PC-3 (cell line): ENCODE measurements around the gene PADI2. TPM values are rescaled to one million over a fixed set of nuclear protein-coding genes. Genes with fewer than 3 reads are reported as not detected.

Experiments used
- ATAC-seq: fragments of 200-7000 bp; cut with Tn5 transposase; 2 replicates; pipeline ENCODE4 v1.9.1; 2020; ENCODE audit warnings: mild to moderate bottlenecking, moderate library complexity
- BruUV-seq: library from RNA; stranded (reverse); fragments of 400-500 nt; replicated peaks from 2 replicates; lab custom pipeline; 2021; lab: Mats Ljungman, UMichigan
- CTCF ChIA-PET: fragments of 300-600 bp; sonication (Branson Sonifier 250); formaldehyde crosslinking; loops from one replicate; lab custom pipeline; 2022; ENCODE audit warnings: antibody characterized with exemption; lab: Charles Lee
- POLR2A ChIA-PET: fragments of 300-600 bp; sonication (Branson Sonifier 250); formaldehyde crosslinking; loops from one replicate; lab custom pipeline; 2022; ENCODE audit warnings: antibody characterized with exemption; ENCODE audit not compliant: unreplicated experiment; lab: Charles Lee
- DNase-seq: peaks from one replicate; pipeline ENCODE4 v3.0.0-alpha.2; 2015
- H2AFZ ChIP-seq: fragments of 300-600 bp; sonication (generic); 2 replicates; pipeline ENCODE4 v1.6.0; 2016; ENCODE audit warnings: antibody characterized with exemption, low read length
- H3F3A ChIP-seq: fragments of 300-600 bp; sonication (generic); one replicate; pipeline ENCODE4 v1.6.0; 2017; ENCODE audit warnings: antibody characterized with exemption, low read length, control low read depth, mild to moderate bottlenecking; ENCODE audit not compliant: unreplicated experiment
- H3K27ac ChIP-seq: fragments of 300-600 bp; sonication (generic); 2 replicates; pipeline ENCODE4 v1.5.1; 2016; ENCODE audit warnings: mild to moderate bottlenecking, low read length
- H3K27me3 ChIP-seq: fragments of 300-600 bp; sonication (generic); 2 replicates; pipeline ENCODE4 v1.6.1; 2016; ENCODE audit warnings: low read length, mixed read lengths
- H3K36me3 ChIP-seq: fragments of 300-600 bp; sonication (generic); 2 replicates; pipeline ENCODE4 v1.6.1; 2016; ENCODE audit warnings: low read depth, mixed run types, low read length, mixed read lengths
- H3K4me1 ChIP-seq: fragments of 300-600 bp; sonication (generic); 2 replicates; pipeline ENCODE4 v1.5.1; 2016; ENCODE audit warnings: low read length; ENCODE audit not compliant: insufficient read depth
- H3K4me2 ChIP-seq: fragments of 300-600 bp; sonication (generic); 2 replicates; pipeline ENCODE4 v1.6.0; 2016; ENCODE audit warnings: low read length
- H3K4me3 ChIP-seq: fragments of 300-600 bp; sonication (generic); 2 replicates; pipeline ENCODE4 v1.5.1; 2016; ENCODE audit warnings: mild to moderate bottlenecking, low read length, mixed read lengths
- H3K79me2 ChIP-seq: fragments of 300-600 bp; sonication (generic); 2 replicates; pipeline ENCODE4 v1.6.1; 2017; ENCODE audit warnings: low read length, mixed read lengths
- H3K9ac ChIP-seq: fragments of 300-600 bp; sonication (generic); 2 replicates; pipeline ENCODE4 v1.6.0; 2016; ENCODE audit warnings: mild to moderate bottlenecking, low read length
- H3K9me2 ChIP-seq: fragments of 300-600 bp; sonication (generic); replicated peaks from 2 replicates; pipeline ENCODE4 v1.6.1; 2016; ENCODE audit warnings: mixed run types, low read length, mixed read lengths
- H3K9me3 ChIP-seq: fragments of 300-600 bp; sonication (generic); 2 replicates; pipeline ENCODE4 v1.6.1; 2016; ENCODE audit warnings: low read length, mixed read lengths
- H4K20me1 ChIP-seq: fragments of 300-600 bp; sonication (generic); 2 replicates; pipeline ENCODE4 v1.6.1; 2016; ENCODE audit warnings: low read length, mixed read lengths
- CTCF ChIP-seq: fragments of 300-600 bp; sonication (generic); conservative IDR thresholded peaks from 2 replicates; pipeline ENCODE4 v1.5.1; 2017; ENCODE audit warnings: antibody characterized with exemption, low read depth, mild to moderate bottlenecking, low read length
- EZH2 ChIP-seq: fragments of 300-600 bp; sonication (generic); IDR thresholded peaks from one replicate; pipeline ENCODE4 v1.6.1; 2017; ENCODE audit warnings: antibody characterized with exemption, mild to moderate bottlenecking, low read length; ENCODE audit not compliant: unreplicated experiment
- EZH2phosphoT487 ChIP-seq: fragments of 300-600 bp; sonication (generic); IDR thresholded peaks from 2 replicates; pipeline ENCODE4 v1.6.1; 2018; ENCODE audit warnings: mild to moderate bottlenecking, antibody characterized with exemption, low read length, borderline replicate concordance
- intact Hi-C: fragments of 100-400 bp; cut with micrococcal nuclease; formaldehyde crosslinking; loops from 2 replicates; pipeline ENCODE4 v1.9.0; 2023
- total RNA-seq: library from RNA; depleted of rRNA; stranded (reverse); fragments of >200 nt; gene quantifications from 2 replicates; pipeline ENCODE4 v1.2.3, GENCODE V29; 2014

PADI2 gene
- total RNA-seq, 1 experiment from 2014 or later, result 2.4 TPM

- no peak overlapping the region for H3K27ac ChIP-seq
- POLR2A ChIA-PET, result no interaction called here
- BruUV-seq, result no TSS peak
These were observed 44.8 kb upstream of the PADI2 start for GRCh38 chr1:17163789-17164666.

GRCh38 chr1:17163371-17163770 lies 44.1 kb upstream of the PADI2 start:
- Histone ChIP-seq H3K4me2 (no peak overlapping the region), H3F3A (no peaks in the 10 kb centered on the region), H4K20me1 (no peaks in the 10 kb centered on the region), H3K79me2 (no peaks in the 10 kb centered on the region), H3K4me3 (no peak overlapping the region), H3K9me2 (no peaks in the 10 kb centered on the region), H3K36me3 (no peaks in the 10 kb centered on the region), H3K9ac (no peak overlapping the region), H2AFZ (no peak overlapping the region), H3K27ac (no peak overlapping the region), H3K9me3 (no peaks in the 10 kb centered on the region), H3K27me3 (no peaks in the 10 kb centered on the region), H3K4me1 (peaks cover 11% of the 10 kb centered on the region)
- no peak for TF ChIP-seq CTCF
- TF ChIP-seq EZH2phosphoT487, result no peak
- no peak for TF ChIP-seq EZH2
- no TSS peak for BruUV-seq
- CTCF ChIA-PET, result no interaction called here
- POLR2A ChIA-PET, result no interaction called here
- no peak for DNase-seq
- intact Hi-C loops, result no loop called here
- ATAC-seq, result no peak

More at GRCh38 chr1:17163789-17164666, 44.8 kb upstream of the PADI2 start:
- TF ChIP-seq CTCF (no peak), EZH2 (no peak), EZH2phosphoT487 (no peak)
- Histone ChIP-seq H3K4me2 (no peak overlapping the region), H2AFZ (no peak overlapping the region), H3K4me3 (no peak overlapping the region), H3F3A (no peaks in the 10 kb centered on the region), H3K9ac (no peak overlapping the region), H3K9me2 (no peaks in the 10 kb centered on the region), H3K36me3 (no peaks in the 10 kb centered on the region), H3K4me1 (peaks cover 17% of the 10 kb centered on the region), H4K20me1 (no peaks in the 10 kb centered on the region), H3K27me3 (no peaks in the 10 kb centered on the region), H3K79me2 (no peaks in the 10 kb centered on the region), H3K9me3 (no peaks in the 10 kb centered on the region)
- intact Hi-C loops, result no loop called here
- no peak for DNase-seq
- no peak for ATAC-seq
- CTCF ChIA-PET, result no interaction called here

- no peaks in the 10 kb centered on the region for H3K9me2 ChIP-seq
- no peak overlapping the region for H3K27ac ChIP-seq
- H3K9me3 ChIP-seq, result no peaks in the 10 kb centered on the region
- DNase-seq (peak; percentile 48), ATAC-seq (peak; percentile 40)
- no peaks in the 10 kb centered on the region for H3K36me3 ChIP-seq
- no peak overlapping the region for H2AFZ ChIP-seq
- H3K4me2 ChIP-seq, result no peak overlapping the region
- CTCF ChIA-PET, result no interaction called here
- no TSS peak for BruUV-seq
- intact Hi-C loops, result no loop called here
- no peaks in the 10 kb centered on the region for H3K27me3 ChIP-seq
- H3K4me3 ChIP-seq, result no peak overlapping the region
- TF ChIP-seq EZH2, result no peak
- POLR2A ChIA-PET, result no interaction called here
- no peaks in the 10 kb centered on the region for H3F3A ChIP-seq
- H3K9ac ChIP-seq, result no peak overlapping the region
- H3K4me1 ChIP-seq, result peaks cover 6% of the 10 kb centered on the region
- H4K20me1 ChIP-seq, result no peaks in the 10 kb centered on the region
- no peaks in the 10 kb centered on the region for H3K79me2 ChIP-seq
These were observed 43.7 kb upstream of the PADI2 start for GRCh38 chr1:17162941-17163340.
